Activated naive CD4-positive, alpha-beta T cell (primary cell): Measurements from ENCODE around the gene ZNF414.
"Not testable (repeated sequence)": the region's sequence is repeated elsewhere in the genome, so short reads cannot be mapped to it uniquely, and the experiment has no call there.

ENCODE experiments used
- DNase-seq, 4 experiments: peaks; one replicate each; lab custom pipeline; 2025; lab: John Stamatoyannopoulos, UW

The ZNF414 gene

DNA sequence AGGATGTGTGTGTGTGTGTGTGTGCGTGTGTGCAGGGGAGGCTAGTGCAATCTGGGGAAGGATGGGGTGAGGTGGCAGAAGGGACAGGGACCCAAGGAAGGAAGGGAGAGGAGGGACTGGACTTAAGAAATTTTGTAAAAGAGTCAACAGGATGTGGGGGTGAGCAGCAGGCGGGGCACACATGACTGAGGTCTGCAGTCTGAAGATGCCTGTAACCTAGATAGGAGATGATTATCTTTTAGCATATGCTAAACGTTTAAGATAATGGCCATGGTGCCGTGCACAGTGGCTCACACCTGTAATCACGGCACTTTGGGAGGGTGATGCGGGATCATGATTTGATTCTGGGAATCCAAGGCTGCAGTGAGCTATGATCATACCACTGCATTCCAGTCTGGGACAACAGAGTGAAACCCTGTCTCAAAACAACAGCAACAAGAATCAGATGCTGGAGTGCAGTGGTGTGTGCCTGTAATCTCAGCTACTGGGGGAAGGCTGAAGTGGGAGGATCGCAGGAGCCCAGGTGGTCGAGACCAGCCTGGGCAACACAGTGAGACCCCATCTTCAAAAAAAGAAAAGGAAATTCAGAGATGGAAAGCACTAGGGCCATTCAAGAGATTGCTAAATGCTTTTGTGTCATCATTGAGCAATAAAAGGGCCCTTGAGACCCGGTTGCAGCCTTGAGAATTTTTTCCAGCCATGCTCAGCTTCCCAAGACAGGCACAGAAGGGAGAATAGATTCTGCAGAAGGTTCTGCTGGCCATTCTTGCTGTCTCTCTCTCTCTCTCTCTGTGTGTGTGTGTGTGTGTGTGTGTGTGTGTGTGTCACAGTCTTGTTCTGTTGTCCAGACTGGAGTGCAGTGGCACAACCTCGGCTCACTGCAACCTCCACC is 3.8 kb upstream of the ZNF414 start:
- peak in 2 of 4 experiments; percentile 43 to 44 for DNase-seq

GRCh38 chr19:8515317-8515716 is 1.4 kb upstream of the ZNF414 start:
- peak in 2 of 4 experiments; percentile 33 to 38 for DNase-seq

DNA sequence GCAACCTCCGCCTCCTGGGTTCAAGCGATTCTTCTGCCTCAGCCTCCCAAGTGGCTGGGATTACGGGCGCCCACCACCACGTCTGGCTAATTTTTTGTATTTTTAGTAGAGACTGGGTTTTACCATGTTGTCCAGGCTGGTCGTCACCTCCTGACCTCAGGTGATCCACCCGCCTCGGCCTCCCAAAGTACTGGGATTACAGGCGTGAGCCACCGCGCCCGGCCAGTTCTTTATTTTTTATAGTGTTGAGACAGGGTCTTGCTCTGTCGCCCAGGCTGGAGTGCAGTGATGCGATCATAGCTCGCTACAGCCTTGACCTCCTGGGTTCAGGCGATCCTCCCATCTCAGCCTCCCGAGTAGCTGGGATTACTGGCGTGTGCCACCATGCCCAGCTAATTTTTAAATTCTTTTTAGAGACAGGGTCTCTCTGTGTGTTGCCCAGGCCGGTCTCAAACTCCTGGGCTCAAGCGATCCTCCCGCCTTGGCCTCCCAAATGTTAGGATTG is 590 bp upstream of the ZNF414 start:
- not testable (repeated sequence) for DNase-seq

- no peak for DNase-seq
These were observed 806 bp downstream of the ZNF414 start for GRCh38 chr19:8513036-8513686.

DNA sequence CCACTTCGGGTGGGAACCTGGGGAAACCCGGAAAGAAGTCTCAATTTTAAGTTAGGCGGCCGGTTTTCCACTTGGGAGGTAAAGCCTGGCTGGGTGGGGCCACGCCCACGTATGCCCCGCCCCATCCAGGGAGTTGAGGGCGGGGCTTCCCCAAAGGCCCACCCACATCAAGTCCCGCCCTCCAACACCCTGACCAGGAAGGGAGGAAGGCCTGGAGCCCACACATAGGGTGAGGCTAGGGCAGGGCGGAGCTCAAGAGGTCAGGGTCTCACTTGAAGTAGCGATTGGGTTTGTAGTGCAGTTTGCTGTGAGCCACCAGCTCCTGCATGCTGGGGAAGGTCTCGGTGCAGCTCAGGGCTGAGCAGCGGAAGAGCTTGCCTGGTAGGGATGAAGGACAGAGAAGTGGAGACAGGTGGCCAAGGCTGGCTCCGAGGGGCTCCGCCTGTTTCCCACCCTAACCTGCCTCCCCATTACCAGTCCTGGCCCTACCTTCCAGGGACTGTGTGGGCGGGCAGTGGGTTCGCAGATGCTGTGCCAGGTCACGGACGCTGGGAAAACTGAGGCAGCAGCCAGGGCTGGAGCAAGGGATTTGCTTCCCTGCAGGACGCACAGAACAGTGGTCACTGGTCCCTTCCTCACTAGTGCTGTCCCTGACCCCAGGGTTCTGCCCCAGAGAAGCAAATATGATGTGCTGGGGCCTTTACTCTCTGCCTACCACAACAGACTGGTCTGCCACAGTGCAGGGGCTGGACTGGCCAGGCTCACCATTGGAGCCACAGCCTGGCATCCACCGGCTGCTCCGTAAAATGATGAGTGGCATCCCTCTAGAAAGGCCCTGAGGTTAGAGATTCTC is 1.6 kb downstream of the ZNF414 start:
- no peak for DNase-seq

DNA sequence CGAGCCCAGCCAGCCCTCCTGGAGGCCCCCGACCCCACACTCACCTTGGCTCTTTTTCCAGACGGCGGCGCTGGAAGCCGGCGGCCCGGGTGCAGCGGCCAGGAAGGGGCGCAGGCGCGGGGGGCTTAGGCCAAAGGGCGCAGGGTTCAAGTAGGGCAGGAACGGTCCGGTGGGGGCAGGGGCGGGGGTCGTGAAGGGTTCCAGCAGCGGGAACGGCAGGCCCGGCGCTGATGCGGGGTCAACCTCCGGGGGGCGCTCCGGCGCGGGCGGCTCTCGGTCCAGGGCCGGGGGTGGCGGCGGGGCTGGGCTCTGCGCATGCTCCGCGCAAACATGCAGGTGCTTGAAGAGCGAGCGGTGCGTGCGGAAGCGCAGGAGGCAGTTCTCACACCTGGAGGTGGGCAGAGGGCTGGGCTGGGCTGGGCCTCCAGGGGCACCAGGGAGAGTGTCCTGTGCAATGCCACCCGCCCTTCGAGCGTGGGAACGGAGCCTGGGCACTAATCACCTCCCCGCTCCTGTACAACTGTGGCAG is 2.3 kb downstream of the ZNF414 start:
- no peak for DNase-seq

GRCh38 chr19:8510589-8511115 is 3.3 kb downstream of the ZNF414 start:
- DNase-seq, result no peak

DNA sequence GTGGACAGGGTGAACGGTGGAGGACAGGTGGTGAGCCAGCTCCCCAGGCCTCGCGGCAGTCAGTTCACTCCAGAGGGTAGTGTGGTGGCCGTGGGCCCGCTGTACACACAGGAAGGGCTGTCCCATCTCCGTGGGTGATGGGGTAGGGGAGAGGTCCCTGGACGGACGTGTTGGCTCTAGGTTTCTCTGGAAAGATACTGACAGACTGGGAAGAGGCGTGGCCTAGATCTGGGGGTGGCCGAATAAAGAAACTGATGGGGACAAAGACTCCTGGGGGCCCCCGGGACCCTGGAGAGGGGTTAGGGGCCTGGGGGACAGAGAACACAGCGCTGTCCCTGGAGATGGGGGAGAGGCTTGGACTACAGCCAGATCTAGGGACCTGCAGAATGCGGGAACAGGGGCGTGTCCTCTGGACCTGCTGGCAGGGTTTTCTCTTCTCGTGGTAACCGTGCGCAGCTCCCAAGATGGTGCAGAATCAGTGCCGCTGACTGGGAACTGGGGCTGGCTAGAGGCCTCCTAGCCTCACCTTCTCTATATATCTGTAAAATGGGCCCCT is 7.5 kb downstream of the ZNF414 start:
- no peak for DNase-seq

DNA sequence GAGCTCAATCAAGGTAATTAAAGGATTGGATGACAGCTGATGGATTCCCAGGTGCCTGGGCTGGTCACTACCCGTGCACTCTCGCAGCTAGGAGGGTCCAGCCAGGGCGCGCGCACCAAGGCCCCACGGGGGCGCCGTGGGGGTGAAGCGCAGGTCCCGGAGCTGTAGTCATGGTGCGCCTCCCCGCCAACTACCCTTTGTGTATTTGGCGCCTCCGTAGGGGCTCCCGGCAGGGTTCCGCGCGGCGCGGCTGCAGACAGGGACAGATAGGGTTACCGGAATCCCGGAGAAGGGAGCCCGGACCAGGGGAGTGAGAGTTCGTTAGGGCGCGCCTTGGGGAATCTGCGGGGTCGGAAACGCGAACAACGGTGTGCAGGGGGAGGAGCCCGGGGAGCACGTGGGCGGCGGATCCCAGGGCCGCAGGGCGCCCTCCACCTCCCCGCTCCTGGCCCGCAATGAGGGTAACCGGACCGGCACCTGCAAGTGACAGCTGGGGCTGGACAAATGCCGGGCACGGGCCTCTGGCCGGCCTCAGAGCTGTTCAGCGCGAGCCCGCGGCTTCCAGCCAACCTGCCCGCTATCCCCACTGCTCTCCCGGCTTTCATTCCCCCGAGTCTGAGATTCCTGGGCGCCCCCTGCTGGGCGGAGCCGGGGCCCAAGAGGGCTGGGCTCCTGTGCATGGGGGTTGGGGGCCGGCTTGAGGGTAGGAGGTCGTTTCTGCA is 8.1 kb downstream of the ZNF414 start:
- DNase-seq, result peak; percentile 32 to 66 (median 45)

- DNase-seq, result no peak
These were observed 9.0 kb downstream of the ZNF414 start for GRCh38 chr19:8504919-8505318.

GRCh38 chr19:8504171-8504570 is 9.8 kb downstream of the ZNF414 start:
- no peak for DNase-seq

- no peak for DNase-seq
These were observed 10.5 kb downstream of the ZNF414 start for GRCh38 chr19:8503510-8503909.

- DNase-seq, result no peak
These were observed 12.0 kb downstream of the ZNF414 start for GRCh38 chr19:8501981-8502380.

DNA sequence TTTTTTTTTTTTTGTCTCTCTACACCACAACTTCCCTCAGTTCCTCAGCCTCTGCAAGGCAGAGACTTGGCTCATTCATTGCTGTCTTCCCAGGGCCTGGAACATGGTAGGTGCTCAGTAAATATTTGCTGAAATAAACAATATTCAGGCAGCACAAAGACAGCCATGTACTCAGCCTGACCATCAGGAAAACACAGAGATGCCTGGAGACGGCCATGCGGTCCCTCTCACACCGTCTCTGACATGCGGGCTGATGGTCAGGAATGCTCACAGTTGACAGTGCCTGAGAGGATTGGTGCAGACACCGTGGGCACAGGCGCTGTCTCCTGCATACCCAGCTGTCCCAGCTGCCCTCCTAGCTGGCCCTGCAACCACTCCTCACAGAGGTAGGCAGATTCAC is 12.5 kb downstream of the ZNF414 start:
- no peak for DNase-seq

GRCh38 chr19:8500158-8500557 is 13.8 kb downstream of the ZNF414 start:
- no peak for DNase-seq

DNA sequence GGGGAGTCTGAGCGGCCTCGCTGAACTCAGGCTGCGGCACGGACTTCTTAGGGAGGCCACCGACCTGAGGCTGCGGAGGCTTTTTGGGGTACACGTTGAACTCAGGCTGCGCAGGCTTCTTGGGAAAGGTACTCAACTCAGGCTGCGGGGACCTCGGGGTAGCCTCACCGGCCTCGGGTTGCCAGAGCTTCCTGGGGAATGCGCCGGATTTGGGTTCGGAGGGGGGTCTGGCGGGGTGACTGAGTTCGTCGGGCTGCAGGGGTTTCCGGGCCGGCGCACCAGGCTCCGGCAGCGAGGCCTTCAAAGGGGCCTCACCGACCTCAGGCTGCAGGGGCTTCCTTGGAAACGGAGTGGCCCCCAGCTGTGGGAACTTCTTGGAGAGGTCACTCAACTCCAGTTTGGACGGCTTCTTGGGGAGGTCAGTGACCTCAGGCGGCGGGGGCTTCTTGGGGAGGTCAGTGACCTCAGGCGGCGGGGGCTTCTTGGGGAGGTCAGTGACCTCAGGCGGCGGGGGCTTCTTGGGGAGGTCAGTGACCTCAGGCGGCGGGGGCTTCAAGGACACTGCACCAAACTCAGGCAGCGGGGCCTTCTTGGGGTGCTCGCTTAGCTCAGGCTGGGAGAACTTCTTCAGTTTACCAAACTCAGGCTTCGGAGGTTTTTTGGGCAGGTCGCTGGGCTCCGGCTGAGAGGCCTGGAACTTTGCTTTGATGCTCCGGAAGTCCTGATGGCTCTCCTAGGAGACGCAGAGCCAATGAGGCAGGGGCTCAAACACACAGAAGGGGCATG is 14.7 kb downstream of the ZNF414 start:
- no peak for DNase-seq

- no peak for DNase-seq
These were observed 15.7 kb downstream of the ZNF414 start for GRCh38 chr19:8498295-8498694.

GRCh38 chr19:8494158-8494557 is 19.8 kb downstream of the ZNF414 start:
- no peak for DNase-seq

DNA sequence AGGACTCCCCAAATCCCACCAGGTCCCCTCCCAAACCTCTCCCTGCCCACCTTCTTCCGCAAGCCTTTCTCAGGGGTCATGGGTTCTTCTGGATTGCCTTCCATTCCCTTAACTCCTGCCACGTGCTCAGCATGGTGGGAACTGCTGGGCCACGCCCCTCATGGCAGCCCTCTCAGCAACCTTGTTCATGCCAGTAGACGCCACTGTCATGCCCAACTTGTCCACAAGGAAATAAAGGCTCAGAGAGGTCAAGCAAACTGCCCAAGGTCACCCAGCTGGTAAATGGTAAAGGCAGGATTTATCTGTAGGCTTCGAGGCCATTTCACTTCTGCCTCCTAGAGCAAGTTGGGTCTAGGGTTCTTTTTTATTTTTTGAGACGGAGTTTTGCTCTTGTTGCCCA is 22.4 kb downstream of the ZNF414 start:
- no peak for DNase-seq

- no peak for DNase-seq
These were observed 23.1 kb downstream of the ZNF414 start for GRCh38 chr19:8490873-8491272.
